GM19395 (cell line): ENCODE data around the gene FAM171A2.

ENCODE experiments used
- ATAC-seq: cut with Tn5 transposase; IDR thresholded peaks from one replicate; pipeline ENCODE4 v1.9.1; 2021; ENCODE audit warnings: mild to moderate bottlenecking, moderate library complexity; ENCODE audit not compliant: unreplicated experiment

FAM171A2 gene

DNA sequence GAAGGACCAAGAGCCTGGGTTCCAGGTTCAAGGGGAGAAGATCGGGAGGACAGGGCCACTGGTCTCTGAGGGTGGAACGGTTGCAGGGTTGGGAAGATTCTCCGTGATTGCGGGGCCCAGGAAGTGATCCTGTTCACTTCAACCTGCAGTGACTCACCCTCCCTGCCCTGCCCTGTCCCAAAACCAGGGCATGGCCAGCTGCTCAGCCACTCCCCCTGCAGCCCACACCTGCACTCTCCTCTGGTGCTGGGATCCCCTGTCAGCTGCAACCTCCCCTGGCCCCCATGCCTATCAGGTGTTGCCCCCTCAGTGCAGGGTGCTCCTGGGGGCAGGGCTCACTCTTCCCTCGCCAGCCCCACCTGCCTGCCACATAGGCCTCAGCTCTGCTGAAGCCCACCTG lies 54.2 kb downstream of the FAM171A2 start:
- no peak for ATAC-seq

DNA sequence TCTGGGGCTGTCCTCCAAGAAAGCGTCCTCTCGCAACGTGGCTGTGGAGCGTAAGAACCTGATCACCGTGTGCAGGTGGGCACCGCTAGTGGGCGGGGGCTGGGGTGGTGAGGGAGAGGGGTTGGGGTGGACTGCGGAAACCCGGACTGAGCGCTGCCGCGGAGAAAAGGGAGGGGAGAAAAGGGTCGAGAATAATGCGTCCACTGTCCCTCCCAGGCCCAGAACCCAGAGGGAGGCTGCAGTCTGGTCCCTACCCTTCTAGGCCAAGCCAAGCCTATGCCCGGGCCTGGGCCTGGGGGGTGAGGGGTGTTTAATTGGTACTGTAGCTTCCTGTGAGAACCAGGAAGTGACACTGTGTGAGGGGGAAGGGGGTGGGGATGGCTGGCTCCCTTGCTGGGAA lies 54.8 kb downstream of the FAM171A2 start:
- ATAC-seq = no peak

DNA sequence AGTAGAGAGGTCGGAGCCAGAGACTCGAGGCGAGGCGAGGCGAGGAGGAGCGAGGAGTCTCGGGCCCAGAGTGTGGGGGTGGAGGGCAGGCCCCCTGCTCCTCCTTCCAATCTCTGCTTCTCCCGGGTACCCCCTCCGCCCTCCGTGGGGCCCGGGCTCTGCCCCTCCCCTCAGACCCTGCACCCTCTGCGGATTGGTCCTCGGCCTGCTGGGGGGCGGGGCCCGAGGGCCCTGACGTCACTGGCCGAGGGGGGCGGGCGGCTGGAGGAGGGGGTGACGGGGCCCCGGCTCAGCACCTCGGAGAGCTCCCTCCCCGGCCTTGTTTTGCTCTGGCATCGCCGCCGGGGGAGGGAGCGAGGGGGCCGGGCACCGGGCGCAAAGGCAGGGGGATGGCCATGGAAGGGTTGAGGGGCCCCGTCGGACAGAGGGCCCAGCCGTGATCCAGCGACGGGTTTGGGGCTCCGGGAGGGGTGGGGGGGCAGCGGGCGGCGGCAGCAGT lies 55.3 kb downstream of the FAM171A2 start, which contains the start of gene RUNDC3A:
TSS of gene RUNDC3A (plus strand) at position 282 of the 499 bp plus-strand sequence. CDS start 232 bp downstream, outside the sequence.
- ATAC-seq = no peak

DNA sequence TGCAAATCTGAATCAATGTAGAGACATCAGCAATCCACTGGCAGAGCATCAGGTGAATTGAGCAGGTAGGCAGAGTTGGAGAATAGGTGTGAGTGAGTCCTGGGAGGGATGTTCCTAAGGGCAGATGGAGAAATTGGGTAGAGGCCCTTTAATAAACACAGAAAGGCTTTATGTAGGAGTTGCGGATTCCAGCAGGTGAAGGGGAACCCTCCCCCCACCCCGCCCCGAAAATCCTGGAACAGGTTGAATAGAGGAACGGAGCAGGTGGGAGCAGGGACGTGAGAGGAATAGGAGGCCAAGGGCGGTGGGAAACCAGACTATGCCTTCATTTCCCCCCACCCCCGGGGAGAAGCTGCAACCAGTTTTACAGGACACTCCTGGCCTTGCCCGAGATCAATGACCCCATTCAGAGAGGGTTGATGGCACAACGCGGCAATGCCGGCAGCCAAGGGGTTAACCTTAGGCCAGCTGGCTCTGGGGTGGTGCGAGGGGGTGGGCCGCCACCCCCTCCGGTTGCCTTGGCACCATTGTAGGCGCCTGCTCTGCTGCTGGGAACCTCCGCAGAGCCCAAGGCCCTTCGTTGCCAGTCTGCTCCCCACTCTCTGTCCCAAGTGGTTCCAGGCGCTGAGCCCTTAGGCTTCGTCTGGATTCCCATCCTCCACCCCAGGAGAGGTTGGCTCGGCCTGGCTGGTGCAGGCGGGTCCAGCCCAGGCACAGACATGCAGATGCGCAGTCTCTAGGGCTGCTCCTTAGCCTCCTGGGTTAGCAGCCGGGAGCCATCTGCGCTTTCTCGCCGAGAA lies 56.1 kb downstream of the FAM171A2 start:
- ATAC-seq = no peak

DNA sequence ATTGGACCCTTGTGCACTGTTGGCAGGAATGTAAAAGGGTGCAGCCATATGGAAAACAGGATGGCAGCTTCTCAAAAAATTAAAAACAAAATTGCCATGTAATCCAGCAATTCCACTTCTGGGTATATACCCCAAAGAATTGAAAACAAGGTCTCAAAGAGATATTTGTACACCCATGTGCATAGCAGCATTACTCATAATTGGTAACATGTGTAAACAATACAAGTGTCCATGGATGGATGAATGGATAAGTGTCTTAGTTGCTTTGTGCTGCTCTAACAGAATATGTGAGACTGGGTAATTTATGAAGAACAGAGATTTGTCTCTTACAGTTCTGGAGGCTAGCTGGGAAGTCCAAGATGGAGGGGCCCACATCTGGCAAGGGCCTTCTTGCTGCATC lies 59.0 kb downstream of the FAM171A2 start:
- ATAC-seq = no peak
